Bladder microvascular endothelial cell (primary cell): Measurements from ENCODE around the gene KRTAP5-11. TPM values are rescaled to one million over a fixed set of nuclear protein-coding genes. Genes with fewer than 3 reads are reported as not detected.

Experiments used
- total RNA-seq: library from RNA; depleted of rRNA; stranded (reverse); fragments of >200 nt; gene quantifications from 2 replicates; pipeline ENCODE4 v1.2.3, GENCODE V29; 2014

Gene KRTAP5-11, protein sequence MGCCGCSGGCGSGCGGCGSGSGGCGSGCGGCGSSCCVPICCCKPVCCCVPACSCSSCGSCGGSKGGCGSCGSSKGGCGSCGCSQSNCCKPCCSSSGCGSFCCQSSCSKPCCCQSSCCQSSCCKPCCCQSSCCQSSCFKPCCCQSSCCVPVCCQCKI
- not detected in 2 replicates for total RNA-seq

GRCh38 chr11:71582309-71582895, at the start of gene KRTAP5-11:
Gene KRTAP5-11, minus strand, starts transcription at chr11:71582875. Its CDS starts 38 bp downstream, at chr11:71582837.

DNA sequence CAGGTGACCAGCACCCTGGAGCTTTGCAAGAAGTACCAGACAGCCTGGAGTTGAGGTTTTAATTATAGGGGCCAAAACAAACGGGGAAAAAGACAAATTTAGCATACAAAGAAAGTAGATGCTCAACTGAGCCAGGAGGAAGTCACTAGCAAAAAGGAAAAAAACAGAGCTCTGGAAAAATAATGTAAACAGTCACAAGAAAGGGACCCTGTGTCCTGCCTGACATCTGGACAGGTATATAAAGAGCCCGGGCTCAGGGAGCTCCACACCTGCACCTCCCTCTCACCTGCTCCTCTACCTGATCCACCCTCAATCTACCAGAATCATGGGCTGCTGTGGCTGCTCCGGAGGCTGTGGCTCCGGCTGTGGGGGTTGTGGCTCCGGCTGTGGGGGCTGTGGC, 17.4 kb downstream of the KRTAP5-11 start, which contains the start of gene KRTAP5-10:
KRTAP5-10 (plus strand) TSS at position 301 of the 400 bp plus-strand sequence; CDS start at position 326, 25 bp downstream.

DNA sequence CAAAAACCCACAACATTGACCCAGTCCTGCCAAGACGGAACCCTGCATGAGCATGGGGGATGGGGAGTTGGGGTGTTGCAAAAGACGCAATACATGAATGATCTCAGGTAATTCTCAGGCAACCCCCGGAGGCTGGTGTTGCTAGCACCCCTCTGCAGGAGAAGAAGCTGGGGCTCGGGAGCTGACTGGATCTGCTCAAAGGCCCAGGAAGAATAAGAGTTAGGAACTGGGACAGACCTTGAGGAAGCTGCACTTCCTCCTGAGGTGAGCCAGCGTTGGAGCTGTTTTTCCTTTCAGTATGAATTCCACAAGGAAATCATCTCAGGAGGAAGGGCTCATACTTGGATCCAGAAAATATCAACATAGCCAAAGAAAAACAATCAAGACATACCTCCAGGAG, 34.6 kb downstream of the KRTAP5-11 start, which contains the start of gene KRTAP5-9:
KRTAP5-9 (plus strand) TSS at position 301 of the 400 bp plus-strand sequence. CDS start 238 bp downstream, outside the sequence.

DNA sequence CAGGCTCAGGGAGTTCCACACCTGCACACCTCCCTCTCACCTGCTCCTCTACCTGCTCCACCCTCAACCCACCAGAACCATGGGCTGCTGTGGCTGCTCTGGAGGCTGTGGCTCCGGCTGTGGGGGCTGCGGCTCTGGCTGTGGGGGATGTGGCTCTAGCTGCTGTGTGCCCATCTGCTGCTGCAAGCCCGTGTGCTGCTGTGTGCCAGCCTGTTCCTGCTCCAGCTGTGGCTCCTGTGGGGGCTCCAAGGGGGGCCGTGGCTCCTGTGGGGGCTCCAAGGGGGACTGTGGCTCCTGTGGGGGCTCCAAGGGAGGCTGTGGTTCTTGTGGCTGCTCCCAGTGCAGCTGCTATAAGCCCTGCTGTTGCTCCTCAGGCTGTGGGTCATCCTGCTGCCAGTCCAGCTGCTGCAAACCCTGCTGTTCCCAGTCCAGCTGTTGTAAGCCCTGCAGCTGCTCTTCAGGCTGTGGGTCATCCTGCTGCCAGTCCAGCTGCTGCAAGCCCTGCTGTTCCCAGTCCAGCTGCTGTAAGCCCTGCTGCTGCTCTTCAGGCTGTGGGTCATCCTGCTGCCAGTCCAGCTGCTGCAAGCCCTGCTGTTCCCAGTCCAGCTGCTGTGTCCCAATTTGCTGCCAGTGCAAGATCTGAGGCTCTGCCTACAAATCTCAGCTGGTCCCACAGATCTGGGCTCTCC, 44.6 kb downstream of the KRTAP5-11 start, which contains the start of gene KRTAP5-8:
KRTAP5-8 (plus strand) TSS at position 49 of the 689 bp plus-strand sequence; CDS start at position 80, 31 bp downstream.

Other genes starting within 250 kb of the KRTAP5-11 start
- gene DHCR7, start 134.5 kb downstream of the KRTAP5-11 start, total RNA-seq, result 34.0 and 39.6 TPM in 2 replicates
- 74.6 and 123 TPM in 2 replicates for gene NADSYN1, start 129.7 kb downstream of the KRTAP5-11 start, total RNA-seq
- 0.16 TPM in 1 of 2 replicates, not detected in the other for gene KRTAP5-7, start 55.6 kb downstream of the KRTAP5-11 start, total RNA-seq
- not detected in 2 replicates for gene KRTAP5-8, start 44.9 kb downstream of the KRTAP5-11 start, total RNA-seq
- not detected in 2 replicates for gene KRTAP5-9, start 34.5 kb downstream of the KRTAP5-11 start, total RNA-seq
- not detected in 2 replicates for gene KRTAP5-10, start 17.3 kb downstream of the KRTAP5-11 start, total RNA-seq